ENCODE results near the gene RNASET2. TPM values are rescaled to one million over a fixed set of nuclear protein-coding genes. Genes with fewer than 3 reads are reported as not detected.

Gene RNASET2
- total RNA-seq, 1 donor from 2014 or later, result 15.3 TPM

DNA sequence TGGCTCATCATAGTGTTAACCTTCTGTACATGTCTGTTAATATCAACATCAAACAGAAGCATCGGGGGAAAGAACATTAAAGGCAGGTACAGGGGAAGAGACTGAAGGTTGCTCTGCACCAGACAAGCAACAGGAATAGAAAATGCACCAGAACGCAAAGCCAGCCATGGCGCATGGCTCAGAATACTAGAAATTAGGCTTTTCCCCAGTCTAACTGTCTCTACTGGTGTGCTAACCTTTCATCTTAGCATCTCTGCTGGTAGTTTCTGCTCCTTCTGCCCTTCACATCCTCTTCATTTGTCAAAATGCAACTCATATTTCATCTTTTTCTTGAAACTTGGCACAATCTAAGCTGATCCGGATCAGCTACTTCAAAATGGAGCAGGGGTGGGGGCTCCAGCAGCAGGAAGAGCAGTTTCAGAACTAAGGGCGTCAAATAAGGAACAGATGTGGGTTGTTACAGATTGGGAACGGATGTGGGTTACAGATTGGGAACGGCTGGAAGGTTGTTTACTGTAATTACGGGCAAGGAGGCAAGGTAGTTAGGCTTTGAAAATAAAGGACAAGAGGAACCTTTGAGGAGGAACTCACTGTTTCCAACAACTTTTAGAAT is 13.1 kb upstream of the RNASET2 start:
- Mint-ChIP-seq H3K36me3 (ENCODE audit: low read depth) (peaks cover 48% of the 10 kb centered on the region), H3K9me3 (peaks cover 14% of the 10 kb centered on the region), H3K4me3 (no peak overlapping the region), H3K27me3 (ENCODE audit: low read depth) (no peaks in the 10 kb centered on the region), H3K27ac (ENCODE audit: unreplicated experiment) (no peak overlapping the region), H3K4me1 (no peaks in the 10 kb centered on the region)
- no peak for DNase-seq (ENCODE audit: low read depth, low spot score)
- TF ChIP-seq, protein P1, sequence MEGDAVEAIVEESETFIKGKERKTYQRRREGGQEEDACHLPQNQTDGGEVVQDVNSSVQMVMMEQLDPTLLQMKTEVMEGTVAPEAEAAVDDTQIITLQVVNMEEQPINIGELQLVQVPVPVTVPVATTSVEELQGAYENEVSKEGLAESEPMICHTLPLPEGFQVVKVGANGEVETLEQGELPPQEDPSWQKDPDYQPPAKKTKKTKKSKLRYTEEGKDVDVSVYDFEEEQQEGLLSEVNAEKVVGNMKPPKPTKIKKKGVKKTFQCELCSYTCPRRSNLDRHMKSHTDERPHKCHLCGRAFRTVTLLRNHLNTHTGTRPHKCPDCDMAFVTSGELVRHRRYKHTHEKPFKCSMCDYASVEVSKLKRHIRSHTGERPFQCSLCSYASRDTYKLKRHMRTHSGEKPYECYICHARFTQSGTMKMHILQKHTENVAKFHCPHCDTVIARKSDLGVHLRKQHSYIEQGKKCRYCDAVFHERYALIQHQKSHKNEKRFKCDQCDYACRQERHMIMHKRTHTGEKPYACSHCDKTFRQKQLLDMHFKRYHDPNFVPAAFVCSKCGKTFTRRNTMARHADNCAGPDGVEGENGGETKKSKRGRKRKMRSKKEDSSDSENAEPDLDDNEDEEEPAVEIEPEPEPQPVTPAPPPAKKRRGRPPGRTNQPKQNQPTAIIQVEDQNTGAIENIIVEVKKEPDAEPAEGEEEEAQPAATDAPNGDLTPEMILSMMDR (conservative IDR thresholded peaks at IDR 0.05), result no peak

DNA sequence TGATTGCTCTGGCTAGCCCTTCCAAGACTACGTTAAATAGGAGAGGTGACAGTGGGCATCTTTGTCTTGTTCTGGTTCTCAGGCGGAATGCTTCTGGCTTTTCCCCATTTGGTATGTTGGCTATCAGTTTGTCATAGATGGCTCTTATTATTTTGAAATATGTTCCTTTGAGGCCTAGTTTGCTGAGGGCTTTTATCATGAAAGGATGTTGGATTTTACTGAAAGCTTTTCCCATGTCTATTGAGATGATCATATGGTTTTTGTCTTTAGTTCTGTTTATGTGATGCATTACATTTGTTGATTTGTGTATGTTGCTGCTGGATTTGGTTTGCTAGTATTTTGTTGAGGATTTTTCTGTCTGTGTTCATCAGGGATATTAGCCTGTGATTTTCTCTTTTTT is 9.9 kb upstream of the RNASET2 start:
- TF ChIP-seq, protein P1 (conservative IDR thresholded peaks at IDR 0.05), result no peak
- Mint-ChIP-seq H3K9me3 (peaks cover 20% of the 10 kb centered on the region), H3K27ac (ENCODE audit: unreplicated experiment) (no peak overlapping the region), H3K4me1 (no peaks in the 10 kb centered on the region), H3K4me3 (no peak overlapping the region), H3K27me3 (ENCODE audit: low read depth) (no peaks in the 10 kb centered on the region), H3K36me3 (ENCODE audit: low read depth) (peaks cover 44% of the 10 kb centered on the region)
- DNase-seq (ENCODE audit: low read depth, low spot score), result no peak

DNA sequence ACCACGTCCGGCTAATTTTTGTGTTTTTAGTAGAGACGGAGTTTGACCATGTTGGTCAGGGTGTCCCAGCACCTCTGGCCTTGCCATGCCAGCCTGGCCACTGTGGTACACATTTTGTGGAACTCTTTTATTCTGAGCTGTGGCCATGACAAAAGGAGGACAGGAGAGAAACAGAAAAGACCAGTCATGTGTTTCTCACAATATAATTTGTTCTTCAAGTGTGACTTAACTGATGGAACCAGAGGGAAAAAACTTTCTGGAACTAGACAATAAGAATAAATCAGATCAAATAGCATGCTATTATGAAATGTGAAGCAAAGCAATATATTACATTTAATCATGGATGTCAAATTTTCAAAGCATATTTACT is 4.2 kb upstream of the RNASET2 start:
- peaks cover 2% of the 10 kb centered on the region for H3K27me3 Mint-ChIP-seq (ENCODE audit: low read depth)
- peaks cover 28% of the 10 kb centered on the region for H3K4me1 Mint-ChIP-seq
- peak overlapping the region; percentile 68 for H3K4me3 Mint-ChIP-seq
- peaks cover 7% of the 10 kb centered on the region for H3K9me3 Mint-ChIP-seq
- DNase-seq (ENCODE audit: low read depth, low spot score), result no peak
- H3K27ac Mint-ChIP-seq (ENCODE audit: unreplicated experiment), result no peak overlapping the region
- TF ChIP-seq, protein P1 (conservative IDR thresholded peaks at IDR 0.05), result no peak
- peaks cover 15% of the 10 kb centered on the region for H3K36me3 Mint-ChIP-seq (ENCODE audit: low read depth)

DNA sequence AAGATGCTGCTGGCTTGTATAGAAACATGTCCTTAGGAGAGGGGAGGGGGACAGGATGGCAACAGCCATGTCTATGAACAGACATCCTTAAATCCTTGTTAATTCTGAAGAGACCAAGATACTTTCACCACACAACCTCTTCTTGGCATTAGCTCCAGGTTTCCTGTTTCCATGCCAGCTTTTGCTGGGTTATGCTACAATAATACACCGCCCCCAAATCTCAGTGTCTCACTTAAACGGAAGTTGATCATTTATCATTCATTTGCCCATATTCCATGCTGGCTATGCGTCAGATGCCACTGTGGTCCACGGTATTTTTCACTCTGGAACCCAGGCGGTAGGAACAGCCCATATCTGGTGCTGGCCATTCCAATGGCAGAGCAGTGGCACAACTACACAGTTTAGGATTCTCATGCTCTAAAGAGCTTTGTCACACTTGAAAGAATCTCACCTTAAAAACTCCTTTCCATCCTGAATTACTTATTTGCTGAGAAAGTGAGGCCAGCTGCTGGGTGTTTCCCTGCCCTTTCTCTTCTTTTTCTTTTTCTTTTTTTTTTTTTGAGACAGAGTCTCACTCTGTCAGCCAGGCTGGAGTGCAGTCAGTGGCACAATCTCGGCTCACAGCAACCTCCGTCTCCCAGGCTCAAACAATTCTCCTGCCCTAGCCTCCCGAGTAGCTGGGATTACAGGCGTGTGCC is 3.7 kb upstream of the RNASET2 start:
- peak overlapping the region; percentile 68 for H3K4me3 Mint-ChIP-seq
- peaks cover 33% of the 10 kb centered on the region for H3K4me1 Mint-ChIP-seq
- no peak for DNase-seq (ENCODE audit: low read depth, low spot score)
- TF ChIP-seq, protein P1 (conservative IDR thresholded peaks at IDR 0.05), result no peak
- H3K27ac Mint-ChIP-seq (ENCODE audit: unreplicated experiment), result no peak overlapping the region
- H3K27me3 Mint-ChIP-seq (ENCODE audit: low read depth), result peaks cover 7% of the 10 kb centered on the region
- peaks cover 14% of the 10 kb centered on the region for H3K36me3 Mint-ChIP-seq (ENCODE audit: low read depth)
- H3K9me3 Mint-ChIP-seq, result peaks cover 7% of the 10 kb centered on the region

DNA sequence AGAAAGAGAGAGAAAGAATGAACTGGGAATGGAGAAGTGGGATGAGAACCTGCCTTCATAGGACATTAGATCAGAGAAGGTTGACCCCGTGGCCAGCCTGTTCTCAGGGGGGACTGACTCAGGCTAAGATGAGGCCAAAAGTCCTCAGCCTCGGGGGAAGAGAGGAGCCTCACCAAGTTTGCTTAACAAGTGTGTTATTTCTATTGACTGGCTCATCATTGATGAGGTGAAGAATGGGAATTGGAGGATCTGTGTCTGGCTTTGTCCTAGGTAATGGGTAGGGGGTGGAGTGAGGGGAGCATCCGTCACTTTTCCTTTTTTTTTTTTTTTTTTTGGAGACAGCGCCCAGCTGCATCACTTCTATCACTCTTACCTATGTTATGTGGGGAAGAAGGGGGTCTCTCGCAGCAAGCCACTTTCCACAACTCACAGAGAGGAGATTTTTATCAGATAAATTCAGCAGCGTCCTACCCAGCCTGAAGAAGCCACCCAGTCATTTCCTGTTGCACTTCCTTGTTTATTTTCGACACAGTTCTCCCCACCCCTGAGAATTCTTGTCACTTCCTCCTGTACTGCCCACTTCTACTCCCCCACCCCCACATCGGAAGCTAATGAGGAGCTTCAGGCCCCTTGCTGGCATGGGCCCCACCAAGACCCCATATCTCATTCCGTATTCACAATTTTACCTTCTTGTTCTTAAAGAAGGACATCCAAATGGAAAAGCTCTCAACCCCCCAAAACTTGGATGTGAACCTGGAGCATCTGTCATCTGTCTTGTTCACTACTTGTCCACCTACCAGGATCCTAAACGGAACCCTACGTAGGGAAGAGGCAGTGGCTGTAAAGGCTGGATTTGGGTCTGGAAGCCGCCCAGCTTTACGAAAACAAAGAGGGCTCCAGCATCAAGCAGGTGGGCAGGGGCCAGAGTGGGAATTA is 2.8 kb upstream of the RNASET2 start:
- Mint-ChIP-seq H3K27ac (ENCODE audit: unreplicated experiment) (no peak overlapping the region), H3K4me1 (peaks cover 37% of the 10 kb centered on the region), H3K27me3 (ENCODE audit: low read depth) (peaks cover 9% of the 10 kb centered on the region), H3K9me3 (peaks cover 7% of the 10 kb centered on the region), H3K36me3 (ENCODE audit: low read depth) (peaks cover 8% of the 10 kb centered on the region), H3K4me3 (peak overlapping the region; percentile 68)
- TF ChIP-seq, protein P1 (conservative IDR thresholded peaks at IDR 0.05), result no peak
- no peak for DNase-seq (ENCODE audit: low read depth, low spot score)
